H1 (cell line): ENCODE results near the gene TRIM27.

Experiments used
- CTCF ChIP-seq, 3 experiments: IDR thresholded peaks; 1 replicate in 2 of 3; 2 replicates in 1 of 3; pipeline versions ENCODE4 v1.5.1 to v1.6.1; 2011; ENCODE audit warnings: low read length in 3 of 3, mild to moderate bottlenecking in 3 of 3, inconsistent platforms in 2 of 3, low read depth in 1 of 3, moderate library complexity in 1 of 3; ENCODE audit not compliant: insufficient read depth in 1 of 3; ENCODE audit errors: control extremely low read depth in 1 of 3
- EZH2 ChIP-seq: fragments of 200-600 bp; sonication (generic); IDR thresholded peaks from 2 replicates; pipeline ENCODE4 v1.7.1; 2012; ENCODE audit warnings: low read depth, mild to moderate bottlenecking, moderate library complexity, low read length, inconsistent platforms; ENCODE audit not compliant: severe bottlenecking
- POLR2A ChIP-seq, 2 experiments: IDR thresholded peaks; 1 replicate in 1 of 2; 2 replicates in 1 of 2; pipeline ENCODE4 v1.6.1; 2011; ENCODE audit warnings: low read depth in 2 of 2, low read length in 2 of 2, mild to moderate bottlenecking in 2 of 2; ENCODE audit errors: control extremely low read depth in 1 of 2
- TEAD4 ChIP-seq: IDR thresholded peaks from 2 replicates; pipeline ENCODE4 v1.6.1; 2012; ENCODE audit warnings: low read depth, low read length, inconsistent platforms, mixed read lengths
- ZNF274 ChIP-seq: IDR thresholded peaks from 2 replicates; pipeline ENCODE4 v1.7.0; 2012; ENCODE audit warnings: low read length, borderline replicate concordance; ENCODE audit errors: extremely low read depth

DNA sequence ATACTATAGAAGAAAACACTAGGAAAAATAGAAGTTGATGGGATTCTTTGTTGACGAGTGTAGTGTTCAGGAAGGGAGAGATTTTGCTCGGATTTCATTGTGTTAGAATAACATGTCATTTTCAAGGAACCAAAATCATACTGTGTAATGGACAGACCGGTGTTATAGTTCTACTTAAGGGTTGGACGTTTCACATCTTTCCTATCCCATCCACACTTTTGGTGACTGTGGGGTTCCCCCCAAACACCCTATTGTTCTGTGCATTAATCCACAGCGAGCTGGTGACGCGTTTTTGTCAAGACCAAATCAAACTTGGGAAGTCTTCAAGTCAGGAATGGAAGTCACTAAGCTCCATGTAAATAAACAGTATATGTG is 43.3 kb downstream of the TRIM27 start:
- no peak for TF ChIP-seq ZNF274
- TF ChIP-seq EZH2, result no peak
- TF ChIP-seq TEAD4, result no peak
- no peak for TF ChIP-seq CTCF (IDR thresholded peaks at IDR 0.05; ENCODE audit: control extremely low read depth in 1 of 3, insufficient read depth in 1 of 3, low read depth in 1 of 3, low read length in 3 of 3)
- no peak for TF ChIP-seq POLR2A (IDR thresholded peaks at IDR 0.05; ENCODE audit: control extremely low read depth in 1 of 2, low read depth in 2 of 2, low read length in 2 of 2)
